NT2/D1 (cell line): Measurements from ENCODE around the gene NISCH.

Experiments used
- SUZ12 ChIP-seq: IDR thresholded peaks from 2 replicates; pipeline ENCODE4 v1.6.1; 2011; ENCODE audit not compliant: insufficient read length, insufficient read depth; ENCODE audit errors: extremely low read depth
- YY1 ChIP-seq: IDR thresholded peaks from 2 replicates; pipeline ENCODE4 v1.6.1; 2011; ENCODE audit not compliant: insufficient read length, insufficient read depth
- ZNF274 ChIP-seq: IDR thresholded peaks from 2 replicates; pipeline ENCODE4 v1.6.1; 2011; ENCODE audit warnings: mild to moderate bottlenecking, low read depth, low read length

- no peak for TF ChIP-seq ZNF274
- no peak for TF ChIP-seq YY1
- TF ChIP-seq SUZ12: no peak
Observed at GRCh38 chr3:52487788-52488691, 32.6 kb downstream of the NISCH start.
